H9 (cell line): ENCODE data around the gene GAREM1. TPM values are rescaled to one million over a fixed set of nuclear protein-coding genes. Genes with fewer than 3 reads are reported as not detected.
A peak's percentile ranks its signal among the peaks of the same experiment; 100 is the strongest.

Experiments
- DNase-seq: peaks from one replicate; pipeline ENCODE4 v3.0.0-alpha.2; 2017
- H2AFZ ChIP-seq: one replicate; pipeline ENCODE4 v1.6.1; 2013; ENCODE audit warnings: mild to moderate bottlenecking, low read length, control low read depth, moderate library complexity
- H2AK5ac ChIP-seq: 2 replicates; pipeline ENCODE4 v1.6.1; 2013; ENCODE audit warnings: low read length, control low read depth, mixed read lengths; ENCODE audit not compliant: insufficient read length
- H2BK120ac ChIP-seq: one replicate; pipeline ENCODE4 v1.6.1; 2013; ENCODE audit warnings: low read depth, mild to moderate bottlenecking, low read length, control low read depth, inconsistent platforms; ENCODE audit not compliant: poor library complexity, severe bottlenecking
- H2BK12ac ChIP-seq: 2 replicates; pipeline ENCODE4 v1.6.1; 2013; ENCODE audit warnings: low read length, control low read depth, mixed read lengths, low read depth; ENCODE audit not compliant: insufficient read length
- H2BK15ac ChIP-seq: 2 replicates; pipeline ENCODE4 v1.6.1; 2013; ENCODE audit warnings: low read depth, low read length, control low read depth
- H2BK20ac ChIP-seq: one replicate; pipeline ENCODE4 v1.6.1; 2013; ENCODE audit warnings: low read depth, mild to moderate bottlenecking, low read length, control low read depth, inconsistent platforms; ENCODE audit not compliant: poor library complexity, severe bottlenecking
- H2BK5ac ChIP-seq: 2 replicates; pipeline ENCODE4 v1.6.1; 2013; ENCODE audit warnings: low read length, control low read depth, mixed read lengths; ENCODE audit not compliant: insufficient read length
- H3K14ac ChIP-seq: 2 replicates; pipeline ENCODE4 v1.6.1; 2013; ENCODE audit warnings: low read length, control low read depth; ENCODE audit not compliant: insufficient read depth
- H3K18ac ChIP-seq: 2 replicates; pipeline ENCODE4 v1.6.1; 2013; ENCODE audit warnings: low read depth, mild to moderate bottlenecking, mixed read lengths, low read length, control low read depth; ENCODE audit not compliant: insufficient read length
- H3K23ac ChIP-seq: 2 replicates; pipeline ENCODE4 v1.6.1; 2013; ENCODE audit warnings: low read length, control low read depth, mixed read lengths, low read depth; ENCODE audit not compliant: insufficient read length
- H3K23me2 ChIP-seq: 2 replicates; pipeline ENCODE4 v1.6.1; 2013; ENCODE audit warnings: low read depth, mild to moderate bottlenecking, mixed read lengths, low read length, control low read depth; ENCODE audit not compliant: insufficient read length, poor library complexity, severe bottlenecking
- H3K27ac ChIP-seq: 2 replicates; pipeline ENCODE4 v1.5.1; 2013; ENCODE audit warnings: low read length, control low read depth, mixed read lengths, low read depth; ENCODE audit not compliant: insufficient read length
- H3K27me3 ChIP-seq: 2 replicates; pipeline ENCODE4 v1.6.1; 2013; ENCODE audit warnings: low read length, control low read depth, inconsistent platforms; ENCODE audit not compliant: insufficient read depth
- H3K4ac ChIP-seq: 2 replicates; pipeline ENCODE4 v1.6.1; 2013; ENCODE audit warnings: low read depth, mild to moderate bottlenecking, control low read depth, inconsistent platforms, low read length, moderate library complexity
- H3K4me1 ChIP-seq: 2 replicates; pipeline ENCODE4 v1.6.1; 2013; ENCODE audit warnings: low read length, control low read depth, inconsistent platforms; ENCODE audit not compliant: insufficient read depth
- H3K4me2 ChIP-seq: 2 replicates; pipeline ENCODE4 v1.6.1; 2013; ENCODE audit warnings: low read length, control low read depth, mixed read lengths; ENCODE audit not compliant: insufficient read length, insufficient read depth
- H3K56ac ChIP-seq: 2 replicates; pipeline ENCODE4 v1.6.1; 2013; ENCODE audit warnings: low read depth, mild to moderate bottlenecking, mixed read lengths, low read length, control low read depth; ENCODE audit not compliant: insufficient read length
- H3K79me1 ChIP-seq: 2 replicates; pipeline ENCODE4 v1.6.1; 2013; ENCODE audit warnings: low read depth, mild to moderate bottlenecking, moderate library complexity, low read length, control low read depth, inconsistent platforms; ENCODE audit not compliant: insufficient read depth, poor library complexity, severe bottlenecking
- H3K79me2 ChIP-seq: 2 replicates; pipeline ENCODE4 v1.6.1; 2013; ENCODE audit warnings: low read length, control low read depth, inconsistent platforms; ENCODE audit not compliant: insufficient read depth
- H3K9ac ChIP-seq: 2 replicates; pipeline ENCODE4 v1.6.1; 2013; ENCODE audit warnings: low read length, control low read depth, mixed read lengths; ENCODE audit not compliant: insufficient read length; ENCODE audit errors: extremely low read depth
- H3K9me3 ChIP-seq: one replicate; pipeline ENCODE4 v1.6.1; 2013; ENCODE audit warnings: low read depth, low read length, inconsistent platforms; ENCODE audit not compliant: control insufficient read depth
- H3T11ph ChIP-seq: one replicate; pipeline ENCODE4 v1.6.1; 2013; ENCODE audit warnings: mild to moderate bottlenecking, low read length, control low read depth, inconsistent platforms
- H4K20me1 ChIP-seq: one replicate; pipeline ENCODE4 v1.6.1; 2013; ENCODE audit not compliant: control insufficient read depth, insufficient read length, insufficient read depth
- H4K5ac ChIP-seq: 2 replicates; pipeline ENCODE4 v1.6.1; 2013; ENCODE audit warnings: low read depth, mild to moderate bottlenecking, mixed read lengths, low read length, control low read depth; ENCODE audit not compliant: insufficient read length
- H4K8ac ChIP-seq: replicated peaks from 2 replicates; pipeline ENCODE4 v1.6.1; 2013; ENCODE audit warnings: low read length, control low read depth, mixed read lengths, low read depth; ENCODE audit not compliant: insufficient read length
- H4K91ac ChIP-seq: 2 replicates; pipeline ENCODE4 v1.6.1; 2013; ENCODE audit warnings: low read depth, mild to moderate bottlenecking, moderate library complexity, mixed read lengths, low read length, control low read depth; ENCODE audit not compliant: insufficient read length
- H3K27ac Mint-ChIP-seq, 3 experiments: 2 replicates in 2 of 3; 3 replicates in 1 of 3; pipeline ENCODE4 v1.8.0; 2020 to 2021; ENCODE audit warnings: mixed read lengths in 3 of 3, mild to moderate bottlenecking in 1 of 3, moderate library complexity in 1 of 3
- H3K27me3 Mint-ChIP-seq: 2 replicates; pipeline ENCODE4 v1.8.0; 2021; ENCODE audit warnings: low read depth, mild to moderate bottlenecking, moderate library complexity, mixed read lengths
- H3K36me3 Mint-ChIP-seq, 3 experiments: 2 replicates in 2 of 3; 3 replicates in 1 of 3; pipeline ENCODE4 v1.8.0; 2020 to 2021; ENCODE audit warnings: low read depth in 3 of 3, mixed read lengths in 3 of 3; ENCODE audit not compliant: insufficient read depth in 1 of 3
- H3K4me1 Mint-ChIP-seq, 2 experiments: 2 replicates each; pipeline ENCODE4 v1.8.0; 2020; ENCODE audit warnings: mixed read lengths in 2 of 2
- H3K4me3 Mint-ChIP-seq, 2 experiments: 2 replicates in 1 of 2; 3 replicates in 1 of 2; pipeline ENCODE4 v1.8.0; 2020 to 2021; ENCODE audit warnings: mild to moderate bottlenecking in 2 of 2, mixed read lengths in 2 of 2, moderate library complexity in 1 of 2
- H3K9me3 Mint-ChIP-seq, 2 experiments: 2 replicates in 1 of 2; 3 replicates in 1 of 2; pipeline ENCODE4 v1.8.0; 2020; ENCODE audit warnings: mild to moderate bottlenecking in 2 of 2, mixed read lengths in 2 of 2, moderate library complexity in 1 of 2
- CTCF ChIP-seq: fragments of 200-600 bp; sonication (generic); conservative IDR thresholded peaks from 3 replicates; pipeline ENCODE4 v1.8.0; 2021; ENCODE audit warnings: antibody characterized with exemption, mild to moderate bottlenecking
- WGBS: extraction: QIAGEN DNeasy Blood & Tissue Kit; methylation state at CpG from one replicate; pipeline ENCODE4 v1.1.7; 2013; ENCODE audit warnings: missing lambda C conversion rate, low lambda C conversion rate, mixed read lengths; ENCODE audit not compliant: insufficient read length; ENCODE audit errors: extremely low coverage; 5-methylcytosine and 5-hydroxymethylcytosine counted together
- total RNA-seq: library from RNA; stranded (reverse); gene quantifications from 2 replicates; pipeline ENCODE4 v1.2.1, GENCODE V29; 2021

GAREM1 gene
- total RNA-seq, 1 experiment from 2014 or later: 4.4 TPM

- WGBS: no CpG with 5 or more reads among the region's 8 CpGs
- no peak overlapping the region for H3K4me2 ChIP-seq
- H3K18ac ChIP-seq: no peak overlapping the region
- no peak overlapping the region for H4K91ac ChIP-seq
- H3K23ac ChIP-seq: no peak overlapping the region
- H4K20me1 ChIP-seq: no peaks in the 10 kb centered on the region
- no peak overlapping the region for H2BK20ac ChIP-seq
- no peaks in the 10 kb centered on the region for H3K23me2 ChIP-seq
- no peaks in the 10 kb centered on the region; the same call in 1 of the 2 replicates for H3K4me1 ChIP-seq
- no peak overlapping the region for H2BK5ac ChIP-seq
- no peak overlapping the region for H2BK120ac ChIP-seq
- Mint-ChIP-seq H3K4me3 (no peak overlapping the region), H3K4me1 (peaks cover 20 to 22% of the 10 kb centered on the region in 2 experiments), H3K9me3 (no peaks in the 10 kb centered on the region), H3K27ac (peak overlapping the region in 2 of 3 experiments; percentile 29 to 69; a peak in 1 of 7 replicates), H3K36me3 (no peaks in the 10 kb centered on the region; a peak in 2 of 7 replicates), H3K27me3 (no peaks in the 10 kb centered on the region)
- no peak for TF ChIP-seq CTCF
- no peaks in the 10 kb centered on the region for H3K27me3 ChIP-seq
- no peak overlapping the region for H3K14ac ChIP-seq
- no peak overlapping the region for H4K5ac ChIP-seq
- H3T11ph ChIP-seq: no peak overlapping the region
- H2BK15ac ChIP-seq: no peak overlapping the region
- H4K8ac ChIP-seq: no peak overlapping the region
- H3K9ac ChIP-seq: no peak overlapping the region
- peak overlapping the region; percentile 22 for H2AFZ ChIP-seq
- H3K79me1 ChIP-seq: no peaks in the 10 kb centered on the region
- H2AK5ac ChIP-seq: no peak overlapping the region
- no peaks in the 10 kb centered on the region for H3K79me2 ChIP-seq
- H3K9me3 ChIP-seq: no peaks in the 10 kb centered on the region
- no peak overlapping the region for H3K4ac ChIP-seq
- no peak overlapping the region for H2BK12ac ChIP-seq
- no peak overlapping the region for H3K56ac ChIP-seq
- no peak for DNase-seq
- no peak overlapping the region for H3K27ac ChIP-seq
Observed at GRCh38 chr18:32252141-32252860, 218.4 kb downstream of the GAREM1 start.
